Testis (tissue), 3 donors: Measurements from ENCODE around the gene NEK4. TPM values are rescaled to one million over a fixed set of nuclear protein-coding genes. Genes with fewer than 3 reads are reported as not detected.

Source experiments
- DNase-seq: peaks from one replicate; pipeline ENCODE4 v3.0.0-alpha.2; 2019
- H3K27ac ChIP-seq, 2 donors: fragments of 200-600 bp; sonication (generic); one replicate each; pipeline ENCODE4 v1.5.1; 2019
- H3K27me3 ChIP-seq: fragments of 200-600 bp; sonication (generic); one replicate; pipeline ENCODE4 v1.5.1; 2019
- H3K36me3 ChIP-seq: fragments of 200-600 bp; sonication (generic); one replicate; pipeline ENCODE4 v1.5.1; 2017; ENCODE audit warnings: low read depth; ENCODE audit errors: missing control alignments
- H3K4me1 ChIP-seq: fragments of 200-600 bp; sonication (generic); one replicate; pipeline ENCODE4 v1.5.1; 2019
- H3K4me3 ChIP-seq, 2 donors: fragments of 200-600 bp; sonication (generic); one replicate each; pipeline ENCODE4 v1.5.1; 2017 to 2019
- H3K9me3 ChIP-seq: fragments of 200-600 bp; sonication (generic); one replicate; pipeline ENCODE4 v1.5.1; 2017
- CTCF ChIP-seq, 3 experiments: fragments of 450-650 bp in 2 of 3; fragments of 200-600 bp in 1 of 3; sonication (generic) in 1 of 3; IDR thresholded peaks; one replicate each; pipeline ENCODE4 v1.5.1; 2016 to 2019; ENCODE audit warnings: antibody characterized with exemption in 3 of 3, mild to moderate bottlenecking in 2 of 3, moderate library complexity in 1 of 3
- POLR2A ChIP-seq: fragments of 450-650 bp; IDR thresholded peaks from one replicate; pipeline ENCODE4 v1.6.1; 2017; ENCODE audit warnings: antibody characterized with exemption, mild to moderate bottlenecking, moderate library complexity
- WGBS, 2 donors: methylation state at CpG; one replicate each; pipeline ENCODE4 v1.1.5; 2018; 5-methylcytosine and 5-hydroxymethylcytosine counted together
- intact Hi-C: fragments of 100-400 bp; cut with DNase I; formaldehyde crosslinking; loops from one replicate; pipeline ENCODE4 v1.15.1; 2023; ENCODE audit warnings: low total_unique reads
- polyA plus RNA-seq: library from polyadenylated mRNA; stranded (reverse); fragments of 350-450 nt; fragmentation: Illumina TruSeq; extraction: RNeasy Lipid Tissue Mini Kit (QIAGEN cat#74804); gene quantifications from one replicate; pipeline ENCODE4 v1.2.3, GENCODE V29; 2014; ENCODE audit warnings: low read depth, low replicate concordance; ENCODE audit not compliant: insufficient read depth
- total RNA-seq, 2 donors: library from RNA; depleted of rRNA; stranded (reverse); fragments of >200 nt; gene quantifications; one replicate each; pipeline ENCODE4 v1.2.3, GENCODE V29; 2016

NEK4 gene
- total and polyA plus RNA-seq, 3 donors from 2014 or later = 66.6 to 114 (median 70.2) TPM

GRCh38 chr3:52795298-52795900, 24.7 kb upstream of the NEK4 start:
- no peak for DNase-seq
- Histone ChIP-seq H3K4me3 (no peak overlapping the region), H3K27me3 (no peaks in the 10 kb centered on the region), H3K9me3 (no peaks in the 10 kb centered on the region), H3K36me3 (no peaks in the 10 kb centered on the region), H3K4me1 (no peaks in the 10 kb centered on the region), H3K27ac (no peak overlapping the region)
- intact Hi-C loops = no loop called here
- WGBS, 2 donors = 51% methylated on average over 7 to 9 of the region's 9 CpGs
- TF ChIP-seq POLR2A (no peak), CTCF (IDR thresholded peaks at IDR 0.05) (no peak)

DNA sequence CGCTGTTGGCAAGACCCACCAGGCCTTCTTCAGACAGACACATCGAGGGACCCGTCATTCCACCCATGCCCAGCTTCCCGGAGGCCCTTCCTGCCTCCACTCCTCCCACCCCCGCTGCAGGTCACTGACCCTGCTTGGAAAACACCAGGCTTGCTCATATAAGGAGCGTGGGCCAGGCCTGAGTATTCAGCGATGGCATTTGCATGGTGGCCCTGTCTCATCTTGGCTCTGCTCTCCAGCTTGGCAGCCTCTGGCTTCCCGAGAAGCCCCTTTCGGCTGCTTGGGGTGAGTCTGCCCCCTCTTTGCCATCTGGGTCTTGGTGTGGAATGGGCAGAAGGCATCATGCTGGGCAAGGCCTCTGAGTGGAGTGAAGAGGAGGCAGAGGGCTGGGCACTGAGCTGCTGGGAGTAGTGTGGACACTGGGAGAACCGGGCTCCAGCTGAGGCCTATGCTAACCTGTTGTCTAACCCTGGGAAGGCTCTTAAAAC, 23.9 kb upstream of the NEK4 start, which contains the start of gene ITIH3:
ITIH3 (plus strand) TSS at position 185 of the 488 bp plus-strand sequence; CDS start at position 193, 8 bp downstream.
- DNase-seq = no peak
- no peak within 1 kb of the TSS for H3K27ac ChIP-seq
- no peak for TF ChIP-seq CTCF (IDR thresholded peaks at IDR 0.05)
- intact Hi-C loops = no loop called here
- no peaks in the 10 kb centered on the region for H3K27me3 ChIP-seq
- H3K36me3 ChIP-seq = no peaks in the 10 kb centered on the region
- no peaks in the 10 kb centered on the region for H3K4me1 ChIP-seq
- no peaks in the 10 kb centered on the region for H3K9me3 ChIP-seq
- WGBS, 2 donors = 87 to 88% methylated on average over 7 to 10 of the region's 10 CpGs
- H3K4me3 ChIP-seq = no peak within 1 kb of the TSS

DNA sequence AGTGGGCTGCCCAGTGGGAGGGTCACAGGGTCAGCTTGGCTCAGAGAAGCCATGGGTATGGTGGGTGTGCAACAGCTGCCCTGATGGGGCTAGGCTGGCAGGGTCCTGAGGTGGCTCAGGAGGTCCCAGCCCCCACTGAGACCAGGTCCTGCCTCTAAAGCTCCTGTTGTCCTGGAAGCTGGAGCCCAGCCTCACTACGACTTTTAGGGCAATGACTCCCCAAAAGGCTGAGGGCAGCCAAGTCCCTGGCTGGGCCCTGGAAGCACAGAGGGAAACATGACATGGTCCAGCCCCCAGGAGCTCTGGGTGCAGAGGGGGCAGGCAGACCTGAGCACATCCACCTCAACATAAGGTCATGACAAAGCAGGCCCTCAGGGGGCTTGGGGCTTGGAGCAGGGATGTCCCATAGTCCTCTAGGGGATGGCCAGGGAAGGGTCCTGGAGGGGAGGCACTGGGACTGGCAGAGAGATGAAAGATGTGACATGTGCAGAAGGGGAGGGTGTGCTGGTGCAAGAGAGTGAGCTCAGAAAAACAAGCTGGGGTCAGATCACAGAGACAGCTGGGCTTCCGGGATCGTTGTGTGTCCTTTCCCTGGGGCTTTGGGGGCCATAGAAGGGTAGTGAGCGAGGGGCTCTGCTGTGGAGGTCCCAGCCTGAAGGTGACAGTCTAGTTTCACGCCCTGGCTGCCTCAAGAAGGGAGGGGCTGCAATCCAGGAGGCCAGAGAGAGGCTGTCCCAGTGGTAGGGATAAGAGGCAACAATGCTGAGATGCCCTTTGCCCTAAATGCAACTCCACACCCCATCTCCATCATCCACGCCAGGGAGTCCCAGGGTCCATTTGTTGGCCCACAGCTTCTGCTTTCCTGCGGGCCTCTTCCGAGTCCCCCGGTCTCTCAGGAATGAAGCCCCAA, 23.2 kb upstream of the NEK4 start:
- 88 to 96% methylated on average over 7 to 9 of the region's 9 CpGs for WGBS, 2 donors
- H3K27ac ChIP-seq = no peak overlapping the region
- H3K9me3 ChIP-seq = no peaks in the 10 kb centered on the region
- intact Hi-C loops = no loop called here
- no peaks in the 10 kb centered on the region for H3K27me3 ChIP-seq
- no peaks in the 10 kb centered on the region for H3K4me1 ChIP-seq
- no peaks in the 10 kb centered on the region for H3K36me3 ChIP-seq
- H3K4me3 ChIP-seq = no peak overlapping the region
- TF ChIP-seq CTCF (IDR thresholded peaks at IDR 0.05) (no peak), POLR2A (no peak)
- DNase-seq = no peak

DNA sequence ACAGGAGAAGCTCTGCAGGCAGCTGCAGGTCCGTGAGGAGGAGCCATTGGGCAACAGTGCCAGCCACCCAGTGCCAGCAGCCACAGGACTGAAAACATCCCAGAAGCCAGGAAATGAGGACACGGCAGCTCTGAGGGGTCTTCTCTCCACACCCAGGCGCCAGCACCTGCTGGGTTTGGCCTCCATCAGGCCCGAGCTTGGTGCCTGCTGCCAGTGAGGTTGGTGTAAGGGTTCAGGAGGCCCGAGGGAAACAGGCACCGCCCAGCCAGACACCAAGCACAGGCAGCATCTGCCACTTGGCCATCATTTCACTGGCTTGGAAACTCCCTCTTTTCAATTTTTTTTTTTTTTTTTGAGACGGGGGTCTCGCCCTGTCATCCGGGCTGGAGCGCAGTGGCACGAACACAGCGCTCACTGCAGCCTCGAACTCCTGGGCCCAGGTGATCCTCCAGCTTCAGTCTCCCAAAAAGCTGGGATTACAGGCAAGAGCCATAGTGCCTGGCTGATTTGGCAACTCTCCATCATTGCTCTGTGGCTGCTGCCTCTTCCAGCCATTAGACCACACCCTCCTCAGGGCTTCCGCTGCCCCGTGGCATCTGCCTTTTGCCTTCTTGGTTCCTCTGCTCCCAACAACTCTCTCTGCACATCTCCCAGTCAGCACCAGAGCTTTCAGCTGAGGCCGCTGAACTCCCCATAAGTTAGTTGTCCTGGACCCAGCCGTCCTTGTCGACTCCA, 22.4 kb upstream of the NEK4 start:
- 81 to 89% methylated on average over 15 to 18 of the region's 18 CpGs for WGBS, 2 donors
- no peak for DNase-seq
- no peak overlapping the region for H3K27ac ChIP-seq
- no peaks in the 10 kb centered on the region for H3K9me3 ChIP-seq
- H3K27me3 ChIP-seq = no peaks in the 10 kb centered on the region
- intact Hi-C loops = no loop called here
- H3K4me1 ChIP-seq = no peaks in the 10 kb centered on the region
- TF ChIP-seq CTCF (IDR thresholded peaks at IDR 0.05) = no peak
- TF ChIP-seq POLR2A = no peak
- H3K36me3 ChIP-seq = no peaks in the 10 kb centered on the region
- no peak overlapping the region for H3K4me3 ChIP-seq
